ENCODE results near the gene PI4KA.

DNA sequence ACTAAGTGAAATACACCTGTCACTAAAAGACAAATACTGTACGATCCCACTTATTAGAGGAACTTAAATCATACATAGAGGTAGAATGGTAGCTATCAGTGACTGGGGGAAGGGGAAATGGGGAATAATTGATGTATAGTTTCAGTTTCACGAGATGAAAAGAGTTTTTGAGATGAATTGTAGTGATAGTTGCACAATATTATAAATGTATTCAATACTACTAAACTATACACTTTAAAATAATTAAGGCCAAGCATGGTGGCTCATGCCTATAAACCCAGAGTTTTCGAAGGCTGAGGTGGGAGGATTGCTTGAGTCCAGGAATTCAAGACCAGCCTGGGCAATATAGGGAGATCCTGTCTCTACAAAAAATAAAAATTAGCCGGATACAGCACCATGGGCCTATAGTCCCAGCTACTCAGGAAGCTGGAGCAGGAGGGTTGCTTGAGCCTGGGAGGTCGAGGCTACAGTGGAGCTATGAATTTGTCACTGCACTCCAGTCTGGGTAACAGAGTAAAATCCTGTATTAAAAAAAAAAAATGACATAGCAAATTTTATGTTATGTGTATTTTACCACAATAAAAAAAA, 44.3 kb downstream of the PI4KA start:
- TF ChIP-seq EZH2phosphoT487 (IDR thresholded peaks at IDR 0.05) (no peak), EZH2 (IDR thresholded peaks at IDR 0.05) (no peak)
- TF ChIP-seq, protein P1, sequence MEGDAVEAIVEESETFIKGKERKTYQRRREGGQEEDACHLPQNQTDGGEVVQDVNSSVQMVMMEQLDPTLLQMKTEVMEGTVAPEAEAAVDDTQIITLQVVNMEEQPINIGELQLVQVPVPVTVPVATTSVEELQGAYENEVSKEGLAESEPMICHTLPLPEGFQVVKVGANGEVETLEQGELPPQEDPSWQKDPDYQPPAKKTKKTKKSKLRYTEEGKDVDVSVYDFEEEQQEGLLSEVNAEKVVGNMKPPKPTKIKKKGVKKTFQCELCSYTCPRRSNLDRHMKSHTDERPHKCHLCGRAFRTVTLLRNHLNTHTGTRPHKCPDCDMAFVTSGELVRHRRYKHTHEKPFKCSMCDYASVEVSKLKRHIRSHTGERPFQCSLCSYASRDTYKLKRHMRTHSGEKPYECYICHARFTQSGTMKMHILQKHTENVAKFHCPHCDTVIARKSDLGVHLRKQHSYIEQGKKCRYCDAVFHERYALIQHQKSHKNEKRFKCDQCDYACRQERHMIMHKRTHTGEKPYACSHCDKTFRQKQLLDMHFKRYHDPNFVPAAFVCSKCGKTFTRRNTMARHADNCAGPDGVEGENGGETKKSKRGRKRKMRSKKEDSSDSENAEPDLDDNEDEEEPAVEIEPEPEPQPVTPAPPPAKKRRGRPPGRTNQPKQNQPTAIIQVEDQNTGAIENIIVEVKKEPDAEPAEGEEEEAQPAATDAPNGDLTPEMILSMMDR (IDR thresholded peaks at IDR 0.05), result no peak

Data from neural progenitor cell (in vitro differentiated cells).